Mesothelial cell of epicardium (in vitro differentiated cells): ENCODE measurements around the gene FOCAD. TPM values are rescaled to one million over a fixed set of nuclear protein-coding genes. Genes with fewer than 3 reads are reported as not detected.
A peak's percentile ranks its signal among the peaks of the same experiment; 100 is the strongest.

Experiments
- DNase-seq, 2 experiments: peaks; one replicate each; pipeline ENCODE4 v3.0.0; 2021; ENCODE audit warnings: low spot score in 2 of 2; ENCODE audit not compliant: unreplicated experiment in 2 of 2
- H3K27ac Mint-ChIP-seq: 2 replicates; pipeline ENCODE4 v1.8.0; 2021; ENCODE audit warnings: mixed read lengths
- H3K27me3 Mint-ChIP-seq: 2 replicates; pipeline ENCODE4 v1.8.0; 2021; ENCODE audit warnings: low read depth, mixed read lengths
- H3K36me3 Mint-ChIP-seq: 2 replicates; pipeline ENCODE4 v1.8.0; 2021; ENCODE audit warnings: mixed read lengths
- H3K4me1 Mint-ChIP-seq: 2 replicates; pipeline ENCODE4 v1.8.0; 2021; ENCODE audit warnings: mixed read lengths
- H3K4me3 Mint-ChIP-seq: 2 replicates; pipeline ENCODE4 v1.8.0; 2021; ENCODE audit warnings: mild to moderate bottlenecking, moderate library complexity, mixed read lengths
- H3K9me3 Mint-ChIP-seq: 2 replicates; pipeline ENCODE4 v1.8.0; 2021; ENCODE audit warnings: mixed read lengths
- CTCF ChIP-seq: fragments of 200-600 bp; sonication (generic); IDR thresholded peaks from one replicate; pipeline ENCODE4 v1.5.0; 2021; ENCODE audit warnings: antibody characterized with exemption; ENCODE audit not compliant: unreplicated experiment
- total RNA-seq: library from RNA; stranded (reverse); gene quantifications from 3 replicates; pipeline ENCODE4 v1.2.1, GENCODE V29; 2021

The FOCAD gene, protein sequence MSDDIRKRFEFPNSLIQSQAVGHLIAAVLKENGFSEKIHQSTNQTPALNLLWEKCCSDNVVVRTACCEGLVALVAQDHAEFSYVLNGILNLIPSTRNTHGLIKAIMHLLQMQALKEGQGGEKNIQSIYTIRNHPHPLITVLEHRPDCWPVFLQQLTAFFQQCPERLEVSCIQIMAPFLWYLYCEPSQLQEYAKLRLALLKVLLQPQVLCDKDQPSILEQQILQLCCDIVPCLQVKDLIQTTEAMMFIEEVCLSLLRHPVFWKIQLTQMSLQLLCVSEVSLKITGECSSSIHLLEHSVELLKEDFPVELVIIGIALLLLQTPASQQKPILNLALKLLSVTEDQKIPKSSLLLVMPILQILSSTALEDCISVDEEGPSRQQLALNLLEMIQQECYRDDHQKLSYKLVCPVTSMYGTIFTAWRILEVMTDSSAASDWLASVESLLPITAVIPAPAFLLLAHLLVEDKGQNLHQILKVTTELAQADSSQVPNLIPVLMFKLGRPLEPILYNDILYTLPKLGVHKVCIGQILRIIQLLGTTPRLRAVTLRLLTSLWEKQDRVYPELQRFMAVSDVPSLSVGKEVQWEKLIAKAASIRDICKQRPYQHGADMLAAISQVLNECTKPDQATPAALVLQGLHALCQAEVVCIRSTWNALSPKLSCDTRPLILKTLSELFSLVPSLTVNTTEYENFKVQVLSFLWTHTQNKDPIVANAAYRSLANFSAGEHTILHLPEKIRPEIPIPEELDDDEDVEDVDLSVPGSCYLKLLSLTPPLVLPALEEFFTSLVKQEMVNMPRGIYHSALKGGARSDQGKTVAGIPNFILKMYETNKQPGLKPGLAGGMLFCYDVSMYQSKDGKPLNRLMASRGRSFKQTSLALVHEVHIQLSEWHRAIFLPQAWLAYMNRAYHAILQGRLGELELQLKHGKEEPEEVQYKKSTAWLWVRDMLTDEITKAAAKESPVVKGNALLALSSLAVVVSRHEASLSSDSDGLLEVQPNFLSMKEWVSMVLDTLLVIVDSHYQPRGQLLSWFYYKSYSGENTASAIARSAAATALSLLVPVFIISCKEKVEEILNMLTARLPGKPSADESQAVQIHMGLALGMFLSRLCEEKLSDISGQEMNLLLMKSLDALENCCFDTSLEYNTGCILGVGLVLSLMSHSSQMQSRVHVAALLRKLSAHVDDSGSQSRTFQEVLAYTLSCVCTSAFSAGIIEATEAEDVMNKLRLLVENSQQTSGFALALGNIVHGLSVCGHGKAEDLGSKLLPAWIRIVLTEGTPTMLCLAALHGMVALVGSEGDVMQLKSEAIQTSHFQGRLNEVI (N-terminal part only)
- total RNA-seq = 78.0 to 78.5 TPM (median 78.4 TPM) in 3 replicates

DNA sequence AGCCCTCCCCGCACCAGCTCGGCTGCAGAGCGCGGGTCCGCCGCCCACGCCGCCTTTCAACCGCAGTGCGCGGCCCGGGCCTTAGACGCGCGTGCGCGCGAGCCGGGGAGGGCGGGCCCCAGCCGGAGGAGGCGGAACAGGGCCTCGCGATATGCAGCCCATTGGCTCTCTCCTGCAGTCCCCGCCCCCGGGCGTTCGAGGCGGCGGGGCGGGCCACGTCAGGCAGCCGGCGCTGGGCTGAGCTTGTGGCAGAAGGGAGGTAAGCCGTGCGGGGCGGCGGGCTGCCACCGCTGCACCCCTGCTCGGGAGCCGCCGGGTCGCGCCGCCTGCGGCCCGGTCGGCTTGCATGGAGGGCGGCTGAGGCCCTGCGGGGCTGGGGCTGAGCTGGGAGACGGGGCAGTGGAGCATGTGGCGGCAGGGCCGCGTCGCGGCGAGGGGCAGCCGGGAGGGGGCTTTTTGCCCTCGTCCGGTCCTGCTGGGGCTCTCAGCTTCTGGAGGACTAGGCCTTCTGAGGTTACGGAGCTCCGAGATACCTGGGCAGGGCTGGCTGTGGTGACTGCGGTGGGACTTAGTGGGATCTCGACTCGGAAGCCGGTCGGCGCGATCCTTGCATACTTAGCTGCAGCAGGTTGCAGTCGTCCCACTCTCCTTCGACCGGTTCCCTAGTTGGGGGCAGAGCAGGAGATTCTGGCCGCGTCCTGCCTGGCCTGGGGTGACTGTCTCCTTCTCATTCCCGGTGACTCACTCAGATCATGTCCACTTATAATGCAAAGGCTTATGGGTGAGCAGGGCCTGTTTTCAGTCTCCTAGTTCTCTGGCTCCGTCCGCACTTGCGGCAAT, at the start of gene FOCAD:
Gene FOCAD (plus strand): TSS at position 225 of the 840 bp plus-strand sequence. CDS start 31,095 bp downstream, outside the sequence.
- TF ChIP-seq CTCF = no peak
- Mint-ChIP-seq H3K27ac (peak within 1 kb of the TSS; percentile 94), H3K4me1 (peaks cover 34% of the 10 kb centered on the region), H3K4me3 (peak within 1 kb of the TSS; percentile 79), H3K36me3 (no peaks in the 10 kb centered on the region), H3K9me3 (no peaks in the 10 kb centered on the region), H3K27me3 (no peaks in the 10 kb centered on the region)
- DNase-seq = peak; percentile 93 to 97

GRCh38 chr9:20634895-20635294, 49.2 kb upstream of the FOCAD start:
- H3K27me3 Mint-ChIP-seq = no peaks in the 10 kb centered on the region
- H3K9me3 Mint-ChIP-seq = no peaks in the 10 kb centered on the region
- TF ChIP-seq CTCF = no peak
- no peaks in the 10 kb centered on the region for H3K36me3 Mint-ChIP-seq
- H3K4me1 Mint-ChIP-seq = peaks cover 19% of the 10 kb centered on the region
- DNase-seq = no peak
- no peak overlapping the region for H3K27ac Mint-ChIP-seq
- H3K4me3 Mint-ChIP-seq = no peak overlapping the region

DNA sequence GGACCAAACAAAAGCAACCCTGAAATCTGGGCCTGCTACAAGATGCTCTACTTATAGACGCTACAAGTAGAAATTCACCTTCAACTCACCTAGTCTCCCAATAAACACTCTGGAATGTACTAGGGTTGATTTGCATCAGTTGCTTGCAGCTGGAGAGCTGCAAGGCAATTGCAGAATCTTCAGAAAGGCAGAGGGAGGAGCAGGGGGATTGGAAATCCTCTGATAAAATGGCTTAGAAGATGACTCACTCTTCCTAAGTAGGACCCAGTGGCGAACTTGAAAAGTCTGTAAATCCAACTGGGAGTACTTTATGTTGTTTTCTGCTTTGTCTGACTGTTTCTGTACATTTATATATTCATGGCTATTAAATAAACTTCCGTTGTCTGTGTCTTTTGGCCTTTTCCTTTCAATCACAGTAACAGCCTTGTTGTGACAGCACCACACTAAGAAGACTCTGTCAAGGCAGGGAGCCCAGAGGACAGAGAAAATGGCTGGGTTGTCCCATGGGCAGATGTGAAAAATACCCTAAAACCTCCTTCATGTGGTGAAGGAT, 47.1 kb upstream of the FOCAD start:
- no peak for TF ChIP-seq CTCF
- no peak overlapping the region for H3K4me3 Mint-ChIP-seq
- H3K9me3 Mint-ChIP-seq = no peaks in the 10 kb centered on the region
- no peak overlapping the region for H3K27ac Mint-ChIP-seq
- peaks cover 25% of the 10 kb centered on the region for H3K4me1 Mint-ChIP-seq
- no peak for DNase-seq
- H3K27me3 Mint-ChIP-seq = no peaks in the 10 kb centered on the region
- H3K36me3 Mint-ChIP-seq = no peaks in the 10 kb centered on the region

DNA sequence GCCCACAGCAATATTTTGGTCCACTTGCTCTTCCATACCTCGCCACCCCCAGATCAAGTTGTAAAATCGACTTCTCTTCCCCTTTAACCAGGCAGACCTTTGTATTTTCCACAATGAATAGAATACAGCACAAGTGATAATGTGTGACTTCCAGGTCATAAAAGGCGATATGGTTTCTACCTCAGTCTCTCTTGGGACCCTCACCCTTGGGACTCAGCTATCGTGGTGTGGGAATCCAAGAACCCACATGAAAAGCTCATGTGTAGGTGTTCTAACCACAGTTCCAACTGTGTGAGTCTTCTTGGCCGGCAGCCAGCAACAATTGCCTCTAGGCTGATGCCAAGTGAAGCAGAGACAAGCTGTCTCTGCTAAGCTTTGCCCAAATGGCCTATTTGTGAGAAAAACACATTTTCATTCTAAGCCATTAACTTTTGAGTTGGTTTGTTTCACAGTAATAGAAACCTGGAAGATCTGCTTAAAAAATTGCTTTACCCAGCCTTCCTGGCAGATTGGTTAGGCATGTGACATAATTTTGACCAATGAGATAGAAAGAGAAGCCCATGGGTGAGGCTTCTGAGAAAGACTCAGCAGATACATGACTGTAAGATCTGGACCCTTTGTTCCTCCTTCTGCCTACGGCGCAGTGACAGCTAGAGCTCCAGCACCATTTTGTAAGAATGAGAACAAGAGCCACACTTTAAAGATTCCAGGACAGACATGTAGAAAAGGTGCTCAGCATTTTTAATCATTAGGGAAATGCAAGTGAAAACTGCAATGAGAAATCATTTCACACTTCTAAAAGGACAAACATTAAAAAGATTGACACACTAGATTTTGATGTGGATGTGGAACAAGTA, 43.5 kb upstream of the FOCAD start:
- Mint-ChIP-seq H3K4me1 (peaks cover 28% of the 10 kb centered on the region), H3K4me3 (no peak overlapping the region), H3K9me3 (no peaks in the 10 kb centered on the region), H3K36me3 (no peaks in the 10 kb centered on the region), H3K27ac (peak overlapping the region; percentile 68), H3K27me3 (no peaks in the 10 kb centered on the region)
- DNase-seq = peak; percentile 51 to 63
- TF ChIP-seq CTCF = no peak
